ENCODE results near the gene MANSC1.

MANSC1 gene

DNA sequence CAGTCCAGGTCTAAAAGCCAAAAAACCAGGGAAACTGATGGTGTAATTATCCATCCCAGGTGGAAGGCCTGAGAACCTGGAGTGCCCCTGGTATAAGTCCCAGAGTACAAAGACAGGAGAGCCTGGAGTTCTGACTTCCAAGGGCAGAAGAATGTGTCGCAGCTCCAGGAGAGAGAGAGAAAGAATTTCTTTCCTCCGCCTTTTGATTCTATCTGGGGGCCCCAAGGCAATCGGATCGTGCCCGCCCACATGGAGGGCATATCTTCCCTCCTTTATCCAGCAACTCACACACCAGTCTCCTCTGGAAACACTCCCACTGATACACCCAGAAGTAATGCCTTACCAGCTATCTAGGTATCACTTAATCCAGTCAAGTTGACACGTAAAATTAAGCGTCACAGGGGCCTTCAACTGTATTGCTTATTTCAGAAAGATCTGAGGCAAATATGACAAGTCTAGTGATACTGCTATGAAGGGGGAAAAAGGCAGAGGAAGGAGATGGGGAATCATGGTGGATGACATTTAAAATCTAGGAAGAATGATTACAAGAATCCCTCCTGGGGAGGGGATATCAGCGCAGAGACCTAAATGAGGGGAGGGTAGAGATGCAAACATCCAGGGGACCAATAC is 52.7 kb downstream of the MANSC1 start:
- no peak for TF ChIP-seq CTCF (IDR thresholded peaks at IDR 0.05; ENCODE audit: low read depth, low read length)
- no peak for DNase-seq (ENCODE audit: extremely low read depth, low read depth)

- TF ChIP-seq CTCF (IDR thresholded peaks at IDR 0.05; ENCODE audit: low read depth, low read length): no peak
- DNase-seq (ENCODE audit: extremely low read depth, low read depth): no peak
Measured at GRCh38 chr12:12294215-12295005, 55.6 kb downstream of the MANSC1 start.

DNA sequence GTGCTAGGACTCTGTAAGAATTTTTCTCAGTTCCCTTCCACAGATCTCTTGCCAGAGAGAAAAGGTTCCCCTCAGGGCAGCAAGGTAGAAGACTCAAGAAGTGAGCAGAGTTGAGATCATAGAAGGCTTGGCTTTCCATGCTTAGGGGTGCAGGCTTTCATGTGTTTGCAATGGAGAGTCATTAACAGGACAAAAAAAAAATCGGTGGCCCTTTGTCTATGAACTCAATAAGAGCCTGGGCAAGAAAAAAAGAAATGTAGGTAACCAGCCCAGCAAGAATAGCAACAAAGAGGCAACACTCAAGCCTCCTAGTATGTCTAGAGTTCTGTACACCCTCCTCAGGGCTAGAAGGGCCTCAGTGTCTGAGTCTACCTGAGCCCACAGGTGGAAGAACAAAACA is 59.8 kb downstream of the MANSC1 start:
- no peak for TF ChIP-seq CTCF (IDR thresholded peaks at IDR 0.05; ENCODE audit: low read depth, low read length)
- no peak for DNase-seq (ENCODE audit: extremely low read depth, low read depth)

DNA sequence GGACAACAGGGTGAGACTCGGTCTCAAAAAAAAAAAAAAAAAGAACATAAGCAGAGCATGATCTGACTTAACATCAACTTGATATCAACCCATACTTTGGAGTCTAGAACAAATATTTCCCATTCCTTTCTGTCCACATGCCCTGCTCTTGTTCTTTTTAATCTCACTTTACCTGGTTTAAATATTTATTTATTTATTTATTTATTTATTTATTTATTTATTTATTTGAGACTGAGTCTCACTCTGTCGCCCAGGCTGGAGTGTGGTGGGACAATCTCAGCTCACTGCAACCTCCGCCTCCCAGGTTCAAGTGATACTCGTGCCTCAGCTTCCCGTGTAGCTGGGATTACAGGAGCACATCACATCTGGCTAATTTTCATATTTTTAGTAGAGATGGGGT is 63.6 kb downstream of the MANSC1 start:
- DNase-seq (ENCODE audit: extremely low read depth, low read depth): no peak
- no peak for TF ChIP-seq CTCF (IDR thresholded peaks at IDR 0.05; ENCODE audit: low read depth, low read length)

DNA sequence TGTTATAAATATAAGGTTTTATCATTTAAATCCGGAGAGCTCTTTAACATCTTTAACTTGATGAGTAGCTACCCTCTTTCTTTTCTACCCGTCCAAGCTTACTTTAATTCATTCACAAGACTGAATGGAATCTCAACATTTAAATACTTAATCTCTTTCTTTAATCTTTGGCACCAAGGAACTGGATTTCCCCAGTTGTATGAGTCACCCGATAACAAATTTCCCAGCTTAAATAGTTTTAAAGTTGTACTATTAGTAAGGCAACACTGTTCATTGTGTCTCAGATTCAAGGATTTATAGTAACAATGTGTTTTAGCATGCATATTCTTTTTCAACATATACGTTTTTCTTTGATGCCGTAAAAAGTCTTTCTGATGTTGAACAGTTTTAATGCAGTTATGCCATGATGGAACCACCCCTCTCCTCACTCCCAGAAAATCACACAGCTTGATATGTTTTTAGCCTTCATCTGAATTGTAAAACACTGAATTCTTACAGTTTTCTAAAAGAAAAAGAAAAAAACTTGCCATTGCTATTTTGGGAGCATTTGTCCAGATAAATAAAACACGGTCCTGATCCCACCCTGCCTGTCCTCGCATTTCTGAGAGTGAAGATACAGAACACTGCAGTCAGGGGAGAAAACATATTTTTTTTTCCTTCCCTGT is 67.1 kb downstream of the MANSC1 start:
- no peak for DNase-seq (ENCODE audit: extremely low read depth, low read depth)
- TF ChIP-seq CTCF (IDR thresholded peaks at IDR 0.05; ENCODE audit: low read depth, low read length): no peak

DNA sequence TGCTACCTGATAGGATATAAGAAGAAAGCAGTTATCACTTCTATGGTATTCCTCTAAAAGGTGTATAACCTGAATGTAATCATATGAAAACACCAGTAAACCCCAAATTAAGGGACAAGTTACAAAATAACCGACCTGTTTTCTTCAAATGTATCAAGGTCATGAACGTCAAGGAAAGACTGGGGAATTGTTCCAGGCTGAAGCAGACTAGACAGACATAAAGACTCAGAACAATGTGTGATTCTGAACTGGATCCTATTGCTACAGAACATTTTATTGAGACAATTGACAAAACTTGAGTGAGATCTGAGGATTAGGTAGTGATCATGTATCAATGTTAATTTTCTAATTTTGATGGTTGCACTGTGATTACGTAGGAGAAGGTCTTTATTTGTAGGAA is 67.8 kb downstream of the MANSC1 start:
- no peak for TF ChIP-seq CTCF (IDR thresholded peaks at IDR 0.05; ENCODE audit: low read depth, low read length)

GRCh38 chr12:12281134-12281533 is 68.9 kb downstream of the MANSC1 start:
- DNase-seq (ENCODE audit: extremely low read depth, low read depth): no peak
- no peak for TF ChIP-seq CTCF (IDR thresholded peaks at IDR 0.05; ENCODE audit: low read depth, low read length)

More for the DNA sequence above, 67.8 kb downstream of the MANSC1 start:
- DNase-seq (ENCODE audit: extremely low read depth, low read depth): no peak

Measured in AG09319 (cell line).